Activated CD4-positive, alpha-beta memory T cell treated with anti-CD3 and anti-CD28 coated beads, Interleukin-2, amount 10 ng/mL, durations not matched to agents 7 days and 5 days (primary cell): Measurements from ENCODE around the gene UQCR11. TPM values are rescaled to one million over a fixed set of nuclear protein-coding genes. Genes with fewer than 3 reads are reported as not detected.
A peak's percentile ranks its signal among the peaks of the same experiment; 100 is the strongest.

Source experiments
- CTCF ChIA-PET: fragments of 350-600 bp; sonication (Branson Sonifier 250); formaldehyde crosslinking; loops from one replicate; lab custom pipeline; 2021; ENCODE audit warnings: antibody characterized with exemption, inconsistent platforms; lab: Charles Lee
- POLR2A ChIA-PET: fragments of 350-600 bp; sonication (Branson Sonifier 250); formaldehyde crosslinking; loops from one replicate; lab custom pipeline; 2021; ENCODE audit warnings: antibody characterized with exemption; lab: Charles Lee
- DNase-seq: peaks from one replicate; pipeline ENCODE4 v3.0.0-alpha.2; 2020
- H3K27ac Mint-ChIP-seq: one replicate; pipeline ENCODE4 v1.8.0; 2021; ENCODE audit warnings: mild to moderate bottlenecking, mixed read lengths
- H3K27me3 Mint-ChIP-seq: one replicate; pipeline ENCODE4 v1.8.0; 2021; ENCODE audit warnings: mixed read lengths
- H3K36me3 Mint-ChIP-seq: one replicate; pipeline ENCODE4 v1.8.0; 2021; ENCODE audit warnings: low read depth, mixed read lengths
- H3K4me1 Mint-ChIP-seq: one replicate; pipeline ENCODE4 v1.8.0; 2021; ENCODE audit warnings: mixed read lengths
- H3K4me3 Mint-ChIP-seq: one replicate; pipeline ENCODE4 v1.8.0; 2021; ENCODE audit warnings: mild to moderate bottlenecking, mixed read lengths
- H3K9me3 Mint-ChIP-seq: one replicate; pipeline ENCODE4 v1.8.0; 2021; ENCODE audit warnings: mixed read lengths
- total RNA-seq, 2 experiments: library from RNA; stranded (reverse); gene quantifications; one replicate each; pipeline ENCODE4 v1.2.3, GENCODE V29; 2021

UQCR11 gene
- total RNA-seq, 2 experiments from 2014 or later = 177 to 191 TPM

GRCh38 chr19:1590641-1591397 is 14.4 kb downstream of the UQCR11 start:
- Mint-ChIP-seq H3K4me1 (peaks cover 28% of the 10 kb centered on the region), H3K9me3 (no peaks in the 10 kb centered on the region), H3K36me3 (peaks cover 16% of the 10 kb centered on the region), H3K4me3 (peak overlapping the region; percentile 83), H3K27me3 (no peaks in the 10 kb centered on the region), H3K27ac (peak overlapping the region; percentile 83)
- POLR2A ChIA-PET = interaction anchor here (0.8 to 2.3 kb wide), 6 partner anchors 14 to 322 kb away, joined by 3 to 17 read pairs (median 5); partner anchors contain the start of genes CIRBP, TCF3 and UQCR11
- CTCF ChIA-PET = interaction anchor here (0.6 to 2.0 kb wide), 5 partner anchors 15 to 311 kb away, joined by 3 to 6 read pairs (median 4); partner anchors contain the start of gene UQCR11
- peak; percentile 43 for DNase-seq

GRCh38 chr19:1587872-1588271 is 17.4 kb downstream of the UQCR11 start:
- POLR2A ChIA-PET = no interaction called here
- Mint-ChIP-seq H3K4me1 (peaks cover 25% of the 10 kb centered on the region), H3K4me3 (no peak overlapping the region), H3K36me3 (peaks cover 34% of the 10 kb centered on the region), H3K27me3 (no peaks in the 10 kb centered on the region), H3K27ac (no peak overlapping the region), H3K9me3 (no peaks in the 10 kb centered on the region)
- DNase-seq = no peak
- CTCF ChIA-PET = no interaction called here

GRCh38 chr19:1585243-1585580 is 20.1 kb downstream of the UQCR11 start:
- Mint-ChIP-seq H3K36me3 (peaks cover 43% of the 10 kb centered on the region), H3K27me3 (no peaks in the 10 kb centered on the region), H3K4me1 (peaks cover 13% of the 10 kb centered on the region), H3K27ac (no peak overlapping the region), H3K4me3 (no peak overlapping the region), H3K9me3 (no peaks in the 10 kb centered on the region)
- ChIA-PET CTCF (no interaction called here), POLR2A (interaction anchor here (0.8 kb wide), 1 partner anchor 113 kb away, joined by 3 read pairs; no protein-coding TSS in a partner anchor)
- no peak for DNase-seq

- Mint-ChIP-seq H3K4me1 (peaks cover 12% of the 10 kb centered on the region), H3K9me3 (no peaks in the 10 kb centered on the region), H3K4me3 (no peak overlapping the region), H3K27me3 (no peaks in the 10 kb centered on the region), H3K36me3 (peaks cover 46% of the 10 kb centered on the region), H3K27ac (no peak overlapping the region)
- DNase-seq = no peak
- CTCF ChIA-PET = no interaction called here
- POLR2A ChIA-PET = interaction anchor here (1.2 to 1.5 kb wide), 2 partner anchors 8 to 21 kb away, joined by 4 to 6 read pairs; partner anchors contain the start of gene MBD3
These were observed 20.6 kb downstream of the UQCR11 start for GRCh38 chr19:1584500-1585242.

GRCh38 chr19:1582201-1582600 is 23.1 kb downstream of the UQCR11 start:
- no peak overlapping the region for H3K27ac Mint-ChIP-seq
- H3K27me3 Mint-ChIP-seq = no peaks in the 10 kb centered on the region
- DNase-seq = no peak
- no peaks in the 10 kb centered on the region for H3K9me3 Mint-ChIP-seq
- ChIA-PET POLR2A (no interaction called here), CTCF (no interaction called here)
- H3K4me3 Mint-ChIP-seq = no peak overlapping the region
- peaks cover 42% of the 10 kb centered on the region for H3K36me3 Mint-ChIP-seq
- peaks cover 4% of the 10 kb centered on the region for H3K4me1 Mint-ChIP-seq

GRCh38 chr19:1580957-1581356 is 24.3 kb downstream of the UQCR11 start:
- DNase-seq = no peak
- POLR2A ChIA-PET = no interaction called here
- H3K36me3 Mint-ChIP-seq = peaks cover 39% of the 10 kb centered on the region

GRCh38 chr19:1580382-1580781 is 24.9 kb downstream of the UQCR11 start:
- ChIA-PET CTCF (no interaction called here), POLR2A (no interaction called here)
- no peak for DNase-seq
- Mint-ChIP-seq H3K4me3 (no peak overlapping the region), H3K27ac (no peak overlapping the region), H3K4me1 (no peaks in the 10 kb centered on the region), H3K36me3 (peaks cover 35% of the 10 kb centered on the region), H3K27me3 (no peaks in the 10 kb centered on the region), H3K9me3 (no peaks in the 10 kb centered on the region)

More at GRCh38 chr19:1580957-1581356, 24.3 kb downstream of the UQCR11 start:
- Mint-ChIP-seq H3K27ac (no peak overlapping the region), H3K4me3 (no peak overlapping the region), H3K9me3 (no peaks in the 10 kb centered on the region), H3K4me1 (peaks cover 3% of the 10 kb centered on the region), H3K27me3 (no peaks in the 10 kb centered on the region)
- CTCF ChIA-PET = no interaction called here

GRCh38 chr19:1579222-1579621 is 26.0 kb downstream of the UQCR11 start:
- peaks cover 30% of the 10 kb centered on the region for H3K36me3 Mint-ChIP-seq
- POLR2A ChIA-PET = no interaction called here
- no peak for DNase-seq
- no peak overlapping the region for H3K27ac Mint-ChIP-seq
- no peaks in the 10 kb centered on the region for H3K27me3 Mint-ChIP-seq
- no peak overlapping the region for H3K4me3 Mint-ChIP-seq
- no peaks in the 10 kb centered on the region for H3K9me3 Mint-ChIP-seq
- H3K4me1 Mint-ChIP-seq = no peaks in the 10 kb centered on the region
- CTCF ChIA-PET = no interaction called here

GRCh38 chr19:1577929-1578618 is 27.2 kb downstream of the UQCR11 start:
- H3K27me3 Mint-ChIP-seq = no peaks in the 10 kb centered on the region
- DNase-seq = no peak
- no peak overlapping the region for H3K4me3 Mint-ChIP-seq
- H3K9me3 Mint-ChIP-seq = no peaks in the 10 kb centered on the region
- H3K4me1 Mint-ChIP-seq = no peaks in the 10 kb centered on the region
- POLR2A ChIA-PET = no interaction called here
- CTCF ChIA-PET = no interaction called here
- H3K36me3 Mint-ChIP-seq = peaks cover 22% of the 10 kb centered on the region
- no peak overlapping the region for H3K27ac Mint-ChIP-seq

GRCh38 chr19:1577090-1577928 is 28.0 kb downstream of the UQCR11 start:
- peaks cover 18% of the 10 kb centered on the region for H3K36me3 Mint-ChIP-seq
- ChIA-PET CTCF (no interaction called here), POLR2A (no interaction called here)
- no peaks in the 10 kb centered on the region for H3K4me1 Mint-ChIP-seq
- no peaks in the 10 kb centered on the region for H3K27me3 Mint-ChIP-seq
- H3K4me3 Mint-ChIP-seq = no peak overlapping the region
- no peak for DNase-seq
- H3K9me3 Mint-ChIP-seq = no peaks in the 10 kb centered on the region
- H3K27ac Mint-ChIP-seq = no peak overlapping the region

- Mint-ChIP-seq H3K4me1 (no peaks in the 10 kb centered on the region), H3K4me3 (no peak overlapping the region), H3K36me3 (peaks cover 14% of the 10 kb centered on the region), H3K27me3 (no peaks in the 10 kb centered on the region), H3K27ac (no peak overlapping the region), H3K9me3 (no peaks in the 10 kb centered on the region)
- DNase-seq = no peak
- ChIA-PET CTCF (no interaction called here), POLR2A (no interaction called here)
These were observed 28.8 kb downstream of the UQCR11 start for GRCh38 chr19:1576242-1577089.
